HEK293 (cell line): Measurements from ENCODE around the gene ZDHHC14.
A peak's percentile ranks its signal among the peaks of the same experiment; 100 is the strongest.

Source experiments
- KLF1 ChIP-seq: fragments of 450-650 bp; formaldehyde crosslinking; IDR thresholded peaks from 2 replicates; pipeline ENCODE4 v1.5.1; 2016; ENCODE audit warnings: missing biosample characterization, missing genetic modification characterization
- KLF17 ChIP-seq: fragments of 450-650 bp; formaldehyde crosslinking; IDR thresholded peaks from 2 replicates; pipeline ENCODE4 v1.5.1; 2016; ENCODE audit warnings: missing biosample characterization, missing genetic modification characterization
- KLF9 ChIP-seq: fragments of 450-650 bp; formaldehyde crosslinking; IDR thresholded peaks from 2 replicates; pipeline ENCODE4 v1.5.1; 2016; ENCODE audit warnings: missing biosample characterization, missing genetic modification characterization, low read depth
- ZBTB48 ChIP-seq: fragments of 450-650 bp; formaldehyde crosslinking; IDR thresholded peaks from 2 replicates; pipeline ENCODE4 v1.5.1; 2016; ENCODE audit warnings: missing biosample characterization, missing genetic modification characterization
- ZBTB8A ChIP-seq: fragments of 450-650 bp; formaldehyde crosslinking; IDR thresholded peaks from 2 replicates; pipeline ENCODE4 v1.5.1; 2016; ENCODE audit warnings: missing biosample characterization, missing genetic modification characterization
- ZFP3 ChIP-seq: fragments of 450-650 bp; formaldehyde crosslinking; IDR thresholded peaks from 2 replicates; pipeline ENCODE4 v1.5.1; 2016; ENCODE audit warnings: low read depth, missing biosample characterization, missing genetic modification characterization
- ZNF146 ChIP-seq: fragments of 450-650 bp; formaldehyde crosslinking; IDR thresholded peaks from 2 replicates; pipeline ENCODE4 v1.5.1; 2016; ENCODE audit warnings: missing biosample characterization, missing genetic modification characterization
- ZNF16 ChIP-seq: fragments of 450-650 bp; formaldehyde crosslinking; IDR thresholded peaks from 2 replicates; pipeline ENCODE4 v1.5.1; 2016; ENCODE audit warnings: low read depth, missing biosample characterization, missing genetic modification characterization
- ZNF169 ChIP-seq: fragments of 450-650 bp; formaldehyde crosslinking; IDR thresholded peaks from 2 replicates; pipeline ENCODE4 v1.5.1; 2016; ENCODE audit warnings: missing biosample characterization, missing genetic modification characterization
- ZNF18 ChIP-seq: fragments of 450-650 bp; formaldehyde crosslinking; IDR thresholded peaks from 2 replicates; pipeline ENCODE4 v1.5.1; 2016; ENCODE audit warnings: missing biosample characterization, missing genetic modification characterization
- ZNF24 ChIP-seq: fragments of 450-650 bp; formaldehyde crosslinking; IDR thresholded peaks from 2 replicates; pipeline ENCODE4 v1.5.1; 2016; ENCODE audit warnings: missing biosample characterization, missing genetic modification characterization
- ZNF274 ChIP-seq, 2 experiments: fragments of 200-500 bp in 1 of 2; fragments of 450-650 bp in 1 of 2; sonication (Bioruptor generic) in 1 of 2; formaldehyde crosslinking in 1 of 2; IDR thresholded peaks; 2 replicates each; pipeline versions ENCODE4 v1.5.1 to v1.6.1; 2014 to 2016; ENCODE audit warnings: borderline replicate concordance in 1 of 2, inconsistent platforms in 1 of 2, low read length in 1 of 2, missing biosample characterization in 1 of 2, missing genetic modification characterization in 1 of 2
- ZNF341 ChIP-seq: fragments of 450-650 bp; formaldehyde crosslinking; IDR thresholded peaks from 2 replicates; pipeline ENCODE4; 2016; ENCODE audit warnings: low read depth, missing biosample characterization, missing genetic modification characterization
- ZNF37A ChIP-seq: fragments of 450-650 bp; IDR thresholded peaks from 2 replicates; pipeline ENCODE4 v1.5.1; 2018; ENCODE audit warnings: missing biosample characterization, missing genetic modification characterization
- ZNF398 ChIP-seq: fragments of 450-650 bp; formaldehyde crosslinking; IDR thresholded peaks from 2 replicates; pipeline ENCODE4 v1.5.1; 2017; ENCODE audit warnings: missing biosample characterization, missing genetic modification characterization
- ZNF426 ChIP-seq: fragments of 450-650 bp; formaldehyde crosslinking; IDR thresholded peaks from 2 replicates; pipeline ENCODE4 v1.5.1; 2017; ENCODE audit warnings: missing biosample characterization, missing genetic modification characterization, mild to moderate bottlenecking, inconsistent platforms, moderate library complexity
- ZNF518A ChIP-seq: fragments of 450-650 bp; formaldehyde crosslinking; conservative IDR thresholded peaks from 2 replicates; pipeline ENCODE4 v1.5.1; 2016; ENCODE audit warnings: low read depth, missing biosample characterization, missing genetic modification characterization
- ZNF530 ChIP-seq: fragments of 450-650 bp; formaldehyde crosslinking; IDR thresholded peaks from 2 replicates; pipeline ENCODE4 v1.5.1; 2016; ENCODE audit warnings: low read depth, missing biosample characterization, missing genetic modification characterization
- ZNF544 ChIP-seq: fragments of 450-650 bp; formaldehyde crosslinking; IDR thresholded peaks from 2 replicates; pipeline ENCODE4 v1.5.0; 2017; ENCODE audit warnings: missing biosample characterization, missing genetic modification characterization
- ZNF624 ChIP-seq: fragments of 450-650 bp; formaldehyde crosslinking; IDR thresholded peaks from 2 replicates; pipeline ENCODE4 v1.5.1; 2017; ENCODE audit warnings: missing biosample characterization, missing genetic modification characterization
- ZNF670 ChIP-seq: fragments of 450-650 bp; formaldehyde crosslinking; IDR thresholded peaks from 2 replicates; pipeline ENCODE4 v1.5.1; 2016; ENCODE audit warnings: missing biosample characterization, missing genetic modification characterization, low read depth
- ZNF777 ChIP-seq: fragments of 450-650 bp; formaldehyde crosslinking; IDR thresholded peaks from 2 replicates; pipeline ENCODE4 v1.5.1; 2017; ENCODE audit warnings: missing biosample characterization, missing genetic modification characterization, borderline replicate concordance
- ZNF830 ChIP-seq: fragments of 450-650 bp; IDR thresholded peaks from 2 replicates; pipeline ENCODE4 v1.5.0; 2018; ENCODE audit warnings: missing biosample characterization, missing genetic modification characterization, low read depth, mild to moderate bottlenecking, moderate library complexity
- ZSCAN4 ChIP-seq: fragments of 450-650 bp; formaldehyde crosslinking; IDR thresholded peaks from 2 replicates; pipeline ENCODE4 v1.5.1; 2017; ENCODE audit warnings: missing biosample characterization, missing genetic modification characterization
- ZXDB ChIP-seq: fragments of 450-650 bp; formaldehyde crosslinking; IDR thresholded peaks from 2 replicates; pipeline ENCODE4 v1.5.1; 2016; ENCODE audit warnings: missing biosample characterization, missing genetic modification characterization
- TF ChIP-seq, protein P1 (sequence below): fragments of 450-650 bp; formaldehyde crosslinking; IDR thresholded peaks from 2 replicates; pipeline ENCODE4 v1.5.1; 2017; ENCODE audit warnings: missing biosample characterization, missing genetic modification characterization

The ZDHHC14 gene

GRCh38 chr6:157379656-157380457 lies 1.1 kb upstream of the ZDHHC14 start (continued):
- TF ChIP-seq ZNF169 = no peak
- TF ChIP-seq ZNF37A (tag by site-specific recombination) = no peak
- no peak for TF ChIP-seq ZNF830 (tag by site-specific recombination)
- TF ChIP-seq KLF1 (tag by site-specific recombination) = peak; percentile 70; the same call in 1 of the 2 replicates
- no peak for TF ChIP-seq ZSCAN4 (tag by site-specific recombination)
- peak; percentile 99 for TF ChIP-seq ZBTB48 (tag by site-specific recombination)
- peak; percentile 54; the same call in 1 of the 2 replicates for TF ChIP-seq ZXDB (tag by site-specific recombination)
- TF ChIP-seq ZNF777 (tag by site-specific recombination) = no peak
- peak; percentile 57 for TF ChIP-seq ZNF398
- no peak for TF ChIP-seq ZNF274 (IDR thresholded peaks at IDR 0.05; ENCODE audit: low read length)
- TF ChIP-seq ZNF274 (tag by site-specific recombination; IDR thresholded peaks at IDR 0.05; ENCODE audit: borderline replicate concordance) = no peak
- TF ChIP-seq ZNF530 (tag by site-specific recombination) = no peak
- no peak for TF ChIP-seq ZNF16 (tag by site-specific recombination)
- peak; percentile 99 for TF ChIP-seq ZBTB8A (tag by site-specific recombination)
- TF ChIP-seq ZNF341 (tag by site-specific recombination) = no peak
- peak; percentile 91 for TF ChIP-seq KLF9
- TF ChIP-seq, protein P1, sequence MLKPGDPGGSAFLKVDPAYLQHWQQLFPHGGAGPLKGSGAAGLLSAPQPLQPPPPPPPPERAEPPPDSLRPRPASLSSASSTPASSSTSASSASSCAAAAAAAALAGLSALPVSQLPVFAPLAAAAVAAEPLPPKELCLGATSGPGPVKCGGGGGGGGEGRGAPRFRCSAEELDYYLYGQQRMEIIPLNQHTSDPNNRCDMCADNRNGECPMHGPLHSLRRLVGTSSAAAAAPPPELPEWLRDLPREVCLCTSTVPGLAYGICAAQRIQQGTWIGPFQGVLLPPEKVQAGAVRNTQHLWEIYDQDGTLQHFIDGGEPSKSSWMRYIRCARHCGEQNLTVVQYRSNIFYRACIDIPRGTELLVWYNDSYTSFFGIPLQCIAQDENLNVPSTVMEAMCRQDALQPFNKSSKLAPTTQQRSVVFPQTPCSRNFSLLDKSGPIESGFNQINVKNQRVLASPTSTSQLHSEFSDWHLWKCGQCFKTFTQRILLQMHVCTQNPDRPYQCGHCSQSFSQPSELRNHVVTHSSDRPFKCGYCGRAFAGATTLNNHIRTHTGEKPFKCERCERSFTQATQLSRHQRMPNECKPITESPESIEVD (tag by site-specific recombination) = no peak
- TF ChIP-seq ZNF518A (tag by site-specific recombination) = no peak
- no peak for TF ChIP-seq ZNF670 (tag by site-specific recombination)
- TF ChIP-seq ZFP3 (tag by site-specific recombination) = no peak
- TF ChIP-seq ZNF24 (tag by site-specific recombination) = no peak; the same call in 1 of the 2 replicates
- no peak; the same call in 1 of the 2 replicates for TF ChIP-seq ZNF624 (tag by site-specific recombination)
- no peak for TF ChIP-seq ZNF426 (tag by site-specific recombination)
- no peak for TF ChIP-seq ZNF544
- TF ChIP-seq ZNF146 (tag by site-specific recombination) = no peak
- peak; percentile 10; the same call in 1 of the 2 replicates for TF ChIP-seq KLF17
- TF ChIP-seq ZNF18 (tag by site-specific recombination) = no peak
